GM18519 (cell line): ENCODE results near the gene RABL6.
"Not testable (repeated sequence)": the region's sequence is repeated elsewhere in the genome, so short reads cannot be mapped to it uniquely, and the experiment has no call there.

Experiments used
- ATAC-seq: cut with Tn5 transposase; IDR thresholded peaks from one replicate; pipeline ENCODE4 v1.9.1; 2021; ENCODE audit warnings: mild to moderate bottlenecking, moderate library complexity; ENCODE audit not compliant: unreplicated experiment, low FRiP score

RABL6 gene

DNA sequence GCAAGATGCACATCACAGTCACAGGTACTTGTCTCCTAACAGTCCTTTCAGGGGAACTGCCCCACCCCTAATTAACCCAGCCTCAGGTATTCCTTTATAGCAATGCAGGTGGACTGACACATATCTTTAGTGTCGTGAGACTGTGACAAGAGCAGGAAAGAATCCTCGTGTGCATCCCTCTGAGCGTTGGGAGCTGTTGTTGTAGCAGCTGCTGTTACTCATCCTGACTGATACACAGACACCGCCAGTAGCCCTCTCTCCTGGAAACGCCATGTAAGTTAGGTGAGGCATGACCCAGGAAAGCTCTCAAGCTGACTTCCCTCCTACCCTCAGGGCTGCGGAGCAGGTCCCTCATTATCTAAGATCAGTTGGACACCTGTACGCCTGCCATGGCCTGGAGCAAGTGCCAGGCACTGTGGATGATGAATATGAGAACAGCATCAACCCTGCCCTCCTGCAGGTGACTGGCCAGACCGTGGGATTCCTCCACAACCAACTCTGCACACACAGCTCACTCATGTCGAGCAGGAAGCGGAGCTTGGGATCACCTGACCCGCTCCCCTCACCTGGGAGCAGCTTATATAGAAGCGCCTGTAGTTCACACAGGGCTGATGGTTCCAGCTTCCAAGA, 33.2 kb upstream of the RABL6 start:
- ATAC-seq: no peak

DNA sequence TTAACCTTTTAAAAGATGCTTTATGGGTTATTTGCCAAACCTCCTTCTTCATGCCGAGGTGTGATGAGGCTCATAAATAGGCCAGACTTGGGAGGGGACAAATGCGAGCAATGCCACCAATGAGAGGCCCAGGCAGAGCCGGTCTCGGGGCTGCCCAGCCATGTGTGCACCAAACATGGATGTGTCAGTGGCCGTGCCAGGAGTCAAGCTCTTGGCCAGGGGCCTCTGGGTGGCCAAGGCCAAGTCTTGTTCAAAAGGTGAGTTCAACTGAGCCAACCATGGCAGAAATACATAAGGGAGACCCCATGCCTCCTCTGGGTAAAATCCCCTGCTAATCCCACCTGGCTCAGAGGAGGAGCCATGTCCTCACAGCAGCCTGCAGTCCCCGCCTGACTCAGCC, 32.6 kb upstream of the RABL6 start:
- no peak for ATAC-seq

- ATAC-seq: no peak
Measured at GRCh38 chr9:136776947-136777346, 30.8 kb upstream of the RABL6 start.

DNA sequence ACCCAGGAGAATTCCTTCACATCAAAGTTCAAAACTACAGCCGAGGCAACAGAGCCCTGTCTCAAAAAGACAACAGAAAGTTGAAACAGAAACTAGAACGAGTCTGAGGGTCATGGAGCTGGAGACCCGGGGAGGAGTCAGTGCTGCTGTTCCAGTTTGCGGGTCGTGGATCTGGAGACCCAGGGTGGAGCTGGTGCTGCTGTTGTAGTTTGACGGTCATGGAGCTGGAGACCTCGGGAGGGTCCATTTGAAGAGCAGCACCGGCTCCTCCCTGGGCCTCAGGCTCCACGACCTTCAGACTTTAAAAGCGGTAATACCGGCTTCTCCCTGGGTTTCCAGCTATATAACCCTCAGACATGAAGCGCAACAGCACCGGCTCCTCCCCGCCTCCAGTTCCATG, 30.4 kb upstream of the RABL6 start:
- no peak for ATAC-seq

GRCh38 chr9:136779808-136780207, 27.9 kb upstream of the RABL6 start:
- ATAC-seq: no peak

DNA sequence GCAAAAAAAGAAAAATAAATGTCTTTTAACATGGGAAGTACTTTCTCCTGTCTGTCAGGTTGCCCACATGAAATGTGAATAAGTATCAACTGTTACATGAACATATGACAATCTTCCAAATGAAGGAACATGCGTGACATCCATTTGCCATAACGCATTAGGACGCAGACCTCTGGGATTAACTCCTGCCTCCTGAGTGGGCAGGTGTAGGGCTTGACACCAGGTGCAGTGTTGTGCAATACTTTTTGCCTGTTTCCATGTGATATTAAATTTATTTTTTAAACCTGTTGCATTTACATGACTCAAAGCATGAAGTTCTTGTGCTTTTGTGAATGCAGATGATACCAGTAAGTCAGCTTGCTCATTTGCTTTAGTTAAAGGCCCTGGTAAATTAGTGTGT, 25.3 kb upstream of the RABL6 start:
- ATAC-seq: no peak

- ATAC-seq: no peak
Measured at GRCh38 chr9:136784249-136784996, 23.3 kb upstream of the RABL6 start.

- ATAC-seq: no peak
Measured at GRCh38 chr9:136784997-136785361, 22.8 kb upstream of the RABL6 start.

DNA sequence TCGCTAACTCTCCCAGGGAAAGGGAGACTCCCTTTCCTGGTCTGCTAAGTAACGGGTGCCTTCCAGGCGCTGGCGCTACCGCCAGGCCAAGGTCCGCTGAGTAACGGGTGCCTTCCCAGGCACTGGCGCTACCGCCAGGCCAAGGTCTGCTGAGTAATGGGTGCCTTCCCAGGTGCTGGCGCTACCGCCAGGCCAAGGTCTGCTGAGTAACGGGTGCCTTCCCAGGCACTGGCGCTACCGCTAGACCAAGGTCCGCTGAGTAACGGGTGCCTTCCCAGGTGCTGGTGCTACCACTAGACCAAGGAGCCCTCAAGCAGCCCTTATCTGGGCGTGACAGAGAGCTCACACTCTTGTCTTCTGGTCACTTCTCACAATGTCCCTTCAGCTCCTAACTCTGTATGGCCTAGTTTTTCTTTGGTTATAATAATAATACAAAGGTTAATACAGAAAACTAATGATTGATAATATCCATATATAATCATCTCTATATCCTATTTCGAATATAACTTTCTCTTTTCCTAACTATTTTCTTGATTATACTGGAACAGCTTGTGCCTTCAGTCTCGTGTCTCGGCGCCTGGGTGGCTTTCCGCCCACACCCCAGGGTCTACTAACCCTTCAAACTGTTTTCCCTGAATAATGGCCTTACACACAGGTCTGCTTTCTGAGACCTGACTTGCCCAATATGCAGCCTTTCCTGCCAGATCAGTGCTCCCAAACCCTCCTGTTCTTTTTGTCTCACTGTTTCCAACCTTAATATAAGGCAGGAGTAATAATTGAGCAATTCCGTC, 22.0 kb upstream of the RABL6 start:
- ATAC-seq: not testable (repeated sequence)

- no peak for ATAC-seq
Measured at GRCh38 chr9:136786451-136786850, 21.3 kb upstream of the RABL6 start.

DNA sequence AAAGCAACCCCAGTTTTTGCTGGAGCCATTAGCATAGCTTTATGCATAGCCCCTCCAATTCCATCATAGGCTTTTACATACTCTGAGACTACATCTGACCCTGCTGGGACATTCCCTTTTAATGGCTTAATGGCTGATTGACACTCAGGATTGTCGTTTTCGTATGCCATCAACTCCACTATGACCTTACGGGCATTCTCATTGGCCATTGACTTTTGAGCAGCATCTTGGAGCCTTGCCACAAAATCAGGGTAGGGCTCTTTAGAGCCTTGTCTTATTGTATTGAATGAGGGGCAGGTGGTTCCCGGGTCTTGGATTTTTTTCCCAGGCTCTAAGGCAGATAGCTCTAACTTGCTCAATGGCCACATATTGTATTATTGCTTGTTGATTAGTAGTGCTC, 20.8 kb upstream of the RABL6 start:
- not testable (repeated sequence) for ATAC-seq

- ATAC-seq: no peak
Measured at GRCh38 chr9:136787690-136788400, 19.9 kb upstream of the RABL6 start.

GRCh38 chr9:136788644-136789522, 18.9 kb upstream of the RABL6 start:
- ATAC-seq: not testable (repeated sequence)

DNA sequence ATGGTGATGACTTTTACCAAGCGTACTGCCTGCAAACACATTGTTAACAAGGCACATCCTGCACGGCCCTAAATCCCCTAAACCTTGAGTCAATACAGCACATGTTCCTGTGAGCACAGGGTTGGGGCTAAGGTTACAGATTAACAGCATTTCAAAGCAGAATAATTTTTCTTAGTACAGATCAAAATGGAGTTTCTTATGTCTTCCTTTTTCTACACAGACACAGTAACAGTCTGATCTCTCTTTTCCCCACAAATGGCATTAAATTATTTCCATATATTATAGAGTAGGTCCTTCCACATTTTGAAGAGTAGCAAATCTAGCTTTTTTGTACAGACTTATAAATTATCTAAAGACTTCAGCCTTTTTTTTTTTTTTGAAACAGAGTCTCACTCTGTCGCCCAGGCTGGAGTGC, 18.2 kb upstream of the RABL6 start:
- no peak for ATAC-seq

DNA sequence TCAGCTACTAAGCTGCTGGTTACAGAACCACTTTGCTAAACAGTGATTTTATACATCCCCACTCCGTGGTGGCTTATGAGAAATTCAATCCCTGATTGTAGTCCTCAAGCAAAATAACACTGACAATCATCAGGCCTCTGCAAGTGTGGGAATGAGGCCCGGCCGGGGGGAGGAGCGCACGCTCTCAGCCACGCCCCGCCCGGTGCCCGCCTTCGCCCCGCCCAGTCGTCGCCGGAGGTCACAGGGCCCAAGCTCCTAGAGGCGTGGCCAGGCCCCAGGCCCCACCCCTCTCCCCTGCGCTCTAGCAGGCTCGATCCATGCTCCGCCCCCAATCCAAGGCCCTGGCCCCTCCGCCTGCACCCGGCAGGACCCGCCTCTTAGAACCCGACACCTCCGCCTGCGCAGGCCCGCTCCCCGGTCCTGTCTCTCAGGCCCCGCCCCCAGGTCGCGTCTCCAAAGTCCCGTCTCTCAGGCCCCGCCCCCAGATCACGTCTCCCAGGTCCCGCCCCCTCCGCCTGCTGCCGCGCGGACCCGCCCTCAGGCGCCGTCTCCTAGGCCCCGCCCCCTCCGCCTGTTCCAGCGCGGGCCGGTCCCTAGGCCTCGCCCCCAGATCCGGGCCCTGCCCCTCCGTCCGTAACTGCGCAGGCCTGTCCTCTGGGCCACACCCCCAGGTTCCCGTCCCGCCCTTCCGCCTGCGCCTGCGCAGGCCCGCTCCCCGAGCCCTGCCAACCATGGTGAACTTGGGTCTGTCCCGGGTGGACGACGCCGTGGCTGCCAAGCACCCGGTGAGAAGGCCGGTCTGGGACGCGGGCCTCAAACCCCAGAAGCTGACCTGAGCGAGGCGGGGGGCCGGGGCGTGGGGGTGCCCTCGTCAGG, 16.9 kb upstream of the RABL6 start, which contains the start of gene TMEM141:
TMEM141 (plus strand) TSS at position 705 of the 876 bp plus-strand sequence; CDS start at position 732, 27 bp downstream.
- peak; percentile 69 for ATAC-seq

- ATAC-seq: no peak
Measured at GRCh38 chr9:136791516-136792276, 16.1 kb upstream of the RABL6 start.

DNA sequence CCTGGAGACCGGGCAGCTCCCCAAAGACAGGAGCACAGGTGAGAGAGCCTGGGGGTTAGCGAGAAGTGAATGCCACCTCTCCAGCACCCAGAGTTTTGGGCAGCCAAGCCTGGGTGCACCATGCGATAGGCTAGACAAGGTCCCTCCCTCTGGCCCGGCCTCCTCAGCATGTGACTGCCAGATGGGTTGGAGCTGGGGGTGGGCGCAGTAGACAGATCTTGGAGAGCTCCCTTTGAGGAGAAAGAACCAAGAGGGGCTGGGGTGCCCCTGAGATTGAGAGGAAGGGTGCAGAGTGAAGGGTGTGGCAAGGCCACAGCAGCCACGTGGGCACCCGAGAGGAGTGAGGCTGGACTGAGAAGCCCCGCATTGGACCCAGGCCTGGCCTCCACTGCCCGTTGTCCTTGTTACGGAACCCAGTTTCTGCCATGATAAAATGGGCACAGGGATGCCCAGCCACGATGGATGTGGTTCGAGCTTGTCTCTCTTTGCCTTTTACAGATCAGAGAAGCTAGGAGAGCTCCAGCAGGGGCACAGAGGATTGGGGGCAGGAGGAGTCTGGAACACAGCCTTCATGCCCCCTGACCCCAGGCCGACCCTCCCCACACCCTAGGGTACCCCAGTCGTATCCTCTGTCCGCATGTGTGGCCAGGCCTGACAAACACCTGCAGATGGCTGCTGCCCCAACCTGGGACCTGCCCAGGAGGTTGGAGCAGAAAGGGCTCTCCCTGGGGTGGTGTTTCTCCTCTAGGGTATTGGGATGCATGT, 15.2 kb upstream of the RABL6 start:
- ATAC-seq: no peak
